Upper lobe of left lung (tissue), 4 donors: ENCODE measurements around the gene KDELR1.

ENCODE experiments used
- CTCF ChIP-seq, 6 experiments: fragments of 450-650 bp in 4 of 6; fragments of 200-600 bp in 2 of 6; sonication (generic) in 2 of 6; IDR thresholded peaks; one replicate each; pipeline ENCODE4 v1.5.1; 2016 to 2019; ENCODE audit warnings: antibody characterized with exemption in 6 of 6
- POLR2A ChIP-seq, 4 donors: fragments of 450-650 bp; IDR thresholded peaks; one replicate each; pipeline ENCODE4 v1.5.1; 2016 to 2017; ENCODE audit warnings: antibody characterized with exemption in 4 of 4, mild to moderate bottlenecking in 2 of 4
- POLR2AphosphoS5 ChIP-seq, 2 donors: sonication (generic); formaldehyde crosslinking; IDR thresholded peaks; one replicate each; pipeline ENCODE4 v1.5.1; 2017; ENCODE audit warnings: antibody characterized with exemption in 2 of 2

DNA sequence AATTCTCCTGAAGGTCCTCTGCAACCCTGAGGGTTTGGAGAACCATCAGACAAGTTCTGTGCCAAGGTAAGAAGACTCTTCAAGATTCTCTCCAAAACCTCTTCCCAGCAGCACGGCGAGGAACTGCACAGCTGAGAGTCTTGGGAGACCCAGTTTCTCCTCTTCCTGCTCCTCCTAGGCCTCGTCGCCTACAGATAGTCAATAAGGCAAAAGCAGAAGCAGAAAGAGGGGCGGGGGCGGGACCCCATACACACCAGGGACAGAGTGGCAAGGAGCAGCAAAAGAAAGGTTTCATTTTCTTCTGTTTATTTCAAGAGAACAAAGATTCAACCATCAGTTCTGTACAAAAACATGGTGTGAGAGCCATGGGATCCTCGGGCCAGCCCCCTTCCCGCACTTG lies 9.1 kb downstream of the KDELR1 start:
- TF ChIP-seq POLR2AphosphoS5 (IDR thresholded peaks at IDR 0.05) (no peak), POLR2A (IDR thresholded peaks at IDR 0.05) (no peak), CTCF (IDR thresholded peaks at IDR 0.05) (no peak)
